ENCODE measurements around the gene PCBP1.
A peak's percentile ranks its signal among the peaks of the same experiment; 100 is the strongest.
"Not testable (repeated sequence)": the region's sequence is repeated elsewhere in the genome, so short reads cannot be mapped to it uniquely, and the experiment has no call there.

The PCBP1 gene

GRCh38 chr2:70049255-70049654 is 38.0 kb upstream of the PCBP1 start:
- no peak for TF ChIP-seq MAX (IDR thresholded peaks at IDR 0.05; ENCODE audit: low read depth, low read length)
- no peak for TF ChIP-seq MYC (IDR thresholded peaks at IDR 0.05; ENCODE audit: low read depth, low read length)
- no peak for TF ChIP-seq CTCF (IDR thresholded peaks at IDR 0.05; ENCODE audit: low read depth, low read length)
- TF ChIP-seq POLR2A (IDR thresholded peaks at IDR 0.05; ENCODE audit: extremely low read depth, insufficient read length) = no peak
- no peak for DNase-seq (ENCODE audit: low read depth)

GRCh38 chr2:70050631-70051425 is 36.4 kb upstream of the PCBP1 start:
- H3K4me3 ChIP-seq (ENCODE audit: low read depth, low read length) = no peak overlapping the region
- TF ChIP-seq POLR2A (IDR thresholded peaks at IDR 0.05; ENCODE audit: extremely low read depth, insufficient read length) (no peak), MAX (IDR thresholded peaks at IDR 0.05; ENCODE audit: low read depth, low read length) (no peak), MYC (IDR thresholded peaks at IDR 0.05; ENCODE audit: low read depth, low read length) (no peak), CTCF (IDR thresholded peaks at IDR 0.05; ENCODE audit: low read depth, low read length) (no peak)
- no peak for DNase-seq (ENCODE audit: low read depth)

More at GRCh38 chr2:70049255-70049654, 38.0 kb upstream of the PCBP1 start:
- H3K4me3 ChIP-seq (ENCODE audit: low read depth, low read length) = no peak overlapping the region

GRCh38 chr2:70055259-70055658 is 32.0 kb upstream of the PCBP1 start:
- DNase-seq (ENCODE audit: low read depth); H3K4me3 ChIP-seq (ENCODE audit: low read depth, low read length): not testable (repeated sequence)

- no peak for DNase-seq (ENCODE audit: low read depth)
Observed at GRCh38 chr2:70061317-70061716, 26.0 kb upstream of the PCBP1 start.

GRCh38 chr2:70062270-70062669 is 25.0 kb upstream of the PCBP1 start:
- H3K4me3 ChIP-seq (ENCODE audit: low read depth, low read length) = no peak overlapping the region
- peak; percentile 30 for DNase-seq (ENCODE audit: low read depth)
- TF ChIP-seq CTCF (IDR thresholded peaks at IDR 0.05; ENCODE audit: low read depth, low read length) = no peak
- TF ChIP-seq POLR2A (IDR thresholded peaks at IDR 0.05; ENCODE audit: extremely low read depth, insufficient read length) = no peak
- TF ChIP-seq MYC (IDR thresholded peaks at IDR 0.05; ENCODE audit: low read depth, low read length) = no peak
- no peak for TF ChIP-seq MAX (IDR thresholded peaks at IDR 0.05; ENCODE audit: low read depth, low read length)

More at GRCh38 chr2:70061317-70061716, 26.0 kb upstream of the PCBP1 start:
- no peak overlapping the region for H3K4me3 ChIP-seq (ENCODE audit: low read depth, low read length)
- TF ChIP-seq MAX (IDR thresholded peaks at IDR 0.05; ENCODE audit: low read depth, low read length) = no peak
- no peak for TF ChIP-seq POLR2A (IDR thresholded peaks at IDR 0.05; ENCODE audit: extremely low read depth, insufficient read length)
- TF ChIP-seq MYC (IDR thresholded peaks at IDR 0.05; ENCODE audit: low read depth, low read length) = no peak
- TF ChIP-seq CTCF (IDR thresholded peaks at IDR 0.05; ENCODE audit: low read depth, low read length) = no peak

- H3K4me3 ChIP-seq (ENCODE audit: low read depth, low read length) = no peak overlapping the region
- DNase-seq (ENCODE audit: low read depth) = no peak
- no peak for TF ChIP-seq POLR2A (IDR thresholded peaks at IDR 0.05; ENCODE audit: extremely low read depth, insufficient read length)
- no peak for TF ChIP-seq CTCF (IDR thresholded peaks at IDR 0.05; ENCODE audit: low read depth, low read length)
- TF ChIP-seq MAX (IDR thresholded peaks at IDR 0.05; ENCODE audit: low read depth, low read length) = no peak
- TF ChIP-seq MYC (IDR thresholded peaks at IDR 0.05; ENCODE audit: low read depth, low read length) = no peak
Observed at GRCh38 chr2:70068119-70068518, 19.2 kb upstream of the PCBP1 start.

Data from NB4 (cell line).